SH-SY5Y (cell line): ENCODE data around the gene MAGEL2.

ENCODE experiments used
- GATA2 ChIP-seq: IDR thresholded peaks from 2 replicates; pipeline ENCODE4 v1.6.1; 2011; ENCODE audit warnings: mild to moderate bottlenecking, low read depth, low read length
- GATA3 ChIP-seq: IDR thresholded peaks from 2 replicates; pipeline ENCODE4 v1.6.1; 2011; ENCODE audit warnings: low read depth, mild to moderate bottlenecking, low read length, moderate library complexity

MAGEL2 gene

DNA sequence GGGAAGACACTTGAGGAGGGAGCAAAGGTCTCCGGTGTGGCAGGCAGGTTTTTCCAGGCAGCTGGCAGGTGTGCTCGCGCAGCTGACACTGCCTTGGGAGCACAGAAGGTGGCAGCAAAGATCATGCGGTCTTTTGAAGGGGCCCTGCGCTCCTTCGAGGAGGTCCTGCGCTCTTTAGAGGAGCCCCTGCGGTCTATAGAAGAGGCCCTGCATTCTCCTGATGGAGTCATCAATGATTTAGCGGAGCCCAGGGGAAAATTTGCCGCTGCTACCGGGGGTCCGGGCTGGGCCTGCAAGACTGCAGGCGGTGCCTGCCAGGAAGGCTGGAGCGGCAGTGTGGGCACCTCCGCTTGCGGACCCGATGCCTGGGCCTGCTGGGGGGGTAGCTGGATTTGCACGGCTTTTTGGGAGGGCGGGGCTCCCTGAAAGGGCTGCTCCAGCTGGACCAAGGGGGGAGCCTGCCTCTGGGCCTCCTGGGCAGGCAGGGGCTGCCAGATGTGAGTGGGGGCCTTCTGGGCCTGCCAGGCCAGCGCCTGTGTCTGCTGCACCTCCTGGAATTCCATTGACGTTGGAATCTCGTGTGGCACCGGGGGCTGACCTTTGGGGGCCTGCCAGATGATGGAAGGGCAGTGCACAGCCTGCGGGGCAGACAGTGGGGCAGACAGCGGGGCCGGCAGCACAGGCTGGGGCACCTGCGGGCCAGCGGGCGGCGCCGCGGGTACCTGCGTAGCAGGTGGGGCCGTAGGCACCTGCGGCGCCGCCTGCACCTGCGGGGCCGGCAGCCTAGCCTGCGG is 2.1 kb downstream of the MAGEL2 start:
- TF ChIP-seq GATA3, result no peak

DNA sequence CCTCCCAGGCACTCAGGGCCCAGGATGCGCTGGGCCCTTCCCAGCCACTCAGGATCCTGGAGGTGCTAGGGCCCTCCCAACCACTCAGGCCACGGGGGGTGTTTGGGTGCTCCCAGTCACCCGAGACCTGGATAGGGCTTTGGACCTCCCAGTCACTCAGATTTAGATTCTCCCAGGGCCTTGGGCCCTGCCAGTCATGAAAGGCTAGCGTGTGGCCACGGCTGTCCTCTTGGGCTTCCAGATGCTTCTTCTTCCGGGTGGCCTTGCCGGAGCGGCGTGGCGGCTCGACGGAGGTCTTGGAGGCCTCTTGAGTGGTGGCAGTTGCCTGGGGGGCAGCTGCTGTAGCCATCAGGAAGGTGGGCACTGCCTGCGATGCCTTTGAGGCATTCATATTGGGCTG is 2.8 kb downstream of the MAGEL2 start:
- TF ChIP-seq GATA3, result no peak
- no peak for TF ChIP-seq GATA2

DNA sequence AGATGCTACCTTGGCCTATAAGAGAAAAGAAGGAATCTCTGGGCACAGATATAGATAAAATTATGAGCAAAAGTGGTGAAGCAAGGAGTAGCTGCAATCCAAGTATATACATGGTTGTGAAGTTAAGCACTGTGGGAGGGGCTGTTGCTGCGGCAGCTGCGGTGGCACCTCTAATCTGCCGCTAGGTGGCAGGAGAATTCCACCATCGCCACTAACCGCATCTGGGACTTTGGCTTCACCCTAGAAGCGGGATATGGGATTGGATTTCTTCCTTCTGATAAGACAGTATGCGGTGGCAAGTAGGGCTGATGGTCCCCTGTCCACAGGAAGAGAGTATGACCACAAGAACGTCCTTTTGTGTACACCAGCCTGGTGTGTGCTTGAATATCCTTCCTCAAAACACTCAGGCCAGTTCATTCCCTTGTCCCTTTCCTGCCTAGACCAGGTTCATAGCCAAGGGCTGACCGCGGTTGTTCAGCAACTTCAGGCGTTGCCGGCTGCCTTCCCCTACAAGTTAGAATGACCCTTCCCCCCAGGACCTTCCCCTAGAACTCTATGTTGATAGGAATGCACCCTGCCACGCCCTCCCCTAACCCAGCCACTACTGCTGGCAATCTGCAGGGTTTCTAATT is 5.1 kb downstream of the MAGEL2 start:
- TF ChIP-seq GATA2 (no peak), GATA3 (no peak)

DNA sequence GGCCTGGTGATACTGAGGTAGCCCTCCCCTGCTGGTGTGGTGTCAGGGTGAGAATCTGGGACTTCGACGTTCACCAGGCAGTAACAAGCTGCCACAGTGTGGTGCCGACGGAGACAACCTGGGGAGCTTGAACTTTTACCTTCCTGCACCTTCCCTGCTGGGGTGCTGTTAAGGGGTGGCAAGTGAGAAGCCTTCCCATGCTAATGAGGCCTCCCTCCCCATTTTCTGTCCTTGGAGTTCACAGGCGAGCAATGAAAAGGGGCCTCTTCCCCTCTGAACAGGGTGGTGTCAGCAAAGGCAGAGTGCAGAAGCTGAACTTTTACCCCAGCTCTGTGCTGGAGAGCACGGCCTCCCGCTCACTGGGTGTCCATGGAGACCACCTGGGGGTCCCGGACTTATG is 13.5 kb downstream of the MAGEL2 start:
- TF ChIP-seq GATA3 (no peak), GATA2 (no peak)

DNA sequence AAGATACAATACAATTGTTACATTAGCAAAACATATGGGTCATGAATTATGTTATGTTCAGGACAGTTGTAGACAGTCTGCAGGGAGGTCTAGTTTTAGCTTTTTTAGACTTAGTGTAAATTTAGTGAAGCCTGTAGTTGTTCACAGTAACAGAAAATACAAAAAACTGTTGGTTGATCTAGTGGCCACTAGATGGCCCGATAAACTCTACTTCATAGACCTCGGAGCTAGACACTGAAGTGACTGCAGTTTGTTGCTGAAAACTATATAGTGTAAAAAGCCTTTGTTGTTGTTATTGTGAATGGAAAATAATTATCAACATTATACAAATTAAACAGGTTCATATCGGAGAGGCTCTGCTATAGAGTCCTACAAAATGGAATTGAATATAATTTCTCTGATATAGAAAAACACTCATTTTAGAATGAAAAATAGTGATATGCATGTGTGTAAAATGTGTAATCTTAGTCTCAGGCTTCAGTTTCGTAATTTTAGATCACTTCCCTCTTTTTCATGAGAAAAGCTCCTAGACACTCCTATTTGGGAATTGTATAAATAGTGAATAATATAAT is 18.3 kb downstream of the MAGEL2 start:
- TF ChIP-seq GATA3 (no peak), GATA2 (no peak)

DNA sequence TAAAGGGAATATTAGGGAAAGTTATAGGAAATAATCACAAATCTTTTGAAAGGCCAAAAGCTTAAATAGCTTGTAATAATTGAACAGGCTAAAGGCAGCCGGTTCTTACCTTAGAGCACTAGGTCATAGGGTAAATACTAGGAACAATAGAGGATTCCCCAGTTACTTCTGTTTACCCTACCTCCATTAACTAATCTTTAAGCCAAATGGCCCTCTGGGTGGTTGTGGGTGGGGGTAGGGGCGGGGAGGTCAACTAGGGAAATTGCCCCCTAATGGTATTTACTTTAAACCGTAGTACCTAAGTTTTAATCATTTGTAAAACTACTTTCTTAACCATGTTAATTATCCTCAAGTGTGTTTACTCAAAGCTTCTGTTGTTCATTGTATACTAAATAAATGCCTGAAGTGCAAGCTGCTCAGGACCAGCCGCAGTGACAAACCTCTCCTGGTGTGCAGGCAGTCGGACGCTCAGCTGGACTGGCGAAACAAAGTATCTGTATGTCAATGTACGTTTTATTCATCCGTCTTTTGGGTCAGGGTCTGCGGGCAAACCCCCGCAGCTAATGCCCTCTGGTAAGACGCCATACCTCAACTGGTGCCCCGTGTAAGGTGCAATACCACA is 18.9 kb downstream of the MAGEL2 start:
- no peak for TF ChIP-seq GATA3
- TF ChIP-seq GATA2, result no peak

DNA sequence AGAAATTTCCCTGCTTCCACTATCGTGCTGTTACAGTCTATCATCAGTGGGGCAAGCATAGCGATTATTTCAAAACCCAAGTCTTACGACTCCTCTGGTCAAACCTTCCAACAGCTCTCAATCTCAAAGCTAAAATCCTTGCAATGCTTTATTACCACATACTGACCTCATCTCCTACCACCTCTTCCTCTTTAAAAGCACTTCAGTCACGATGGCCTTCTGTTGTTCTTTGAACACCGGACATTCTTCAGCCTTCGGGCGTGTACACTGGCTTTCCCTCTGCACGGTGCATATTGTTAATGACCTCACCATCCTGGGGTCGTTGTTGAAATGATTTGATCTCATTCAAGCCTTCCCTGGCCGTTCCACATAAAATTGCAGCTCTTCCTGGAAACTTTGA is 31.1 kb downstream of the MAGEL2 start:
- TF ChIP-seq GATA2 (no peak), GATA3 (no peak)

DNA sequence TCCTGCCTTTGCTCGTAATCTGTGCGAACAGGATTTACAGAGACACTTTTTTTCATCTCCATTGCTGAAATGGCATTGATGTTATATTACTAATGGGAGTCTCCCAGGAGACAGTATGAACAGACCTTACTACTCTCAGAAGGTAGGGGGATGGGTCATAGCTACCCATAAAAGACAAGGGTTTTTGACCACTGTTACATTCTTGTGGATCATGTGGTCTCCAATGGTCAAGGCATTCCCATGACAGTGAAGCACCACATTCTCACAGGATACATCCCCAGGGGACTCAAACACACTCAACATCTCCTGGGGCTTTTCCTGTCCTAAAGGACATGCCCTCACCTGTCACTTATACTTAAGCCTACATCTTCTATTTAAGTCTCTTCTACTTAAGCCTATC is 41.4 kb downstream of the MAGEL2 start:
- no peak for TF ChIP-seq GATA3
- no peak for TF ChIP-seq GATA2

DNA sequence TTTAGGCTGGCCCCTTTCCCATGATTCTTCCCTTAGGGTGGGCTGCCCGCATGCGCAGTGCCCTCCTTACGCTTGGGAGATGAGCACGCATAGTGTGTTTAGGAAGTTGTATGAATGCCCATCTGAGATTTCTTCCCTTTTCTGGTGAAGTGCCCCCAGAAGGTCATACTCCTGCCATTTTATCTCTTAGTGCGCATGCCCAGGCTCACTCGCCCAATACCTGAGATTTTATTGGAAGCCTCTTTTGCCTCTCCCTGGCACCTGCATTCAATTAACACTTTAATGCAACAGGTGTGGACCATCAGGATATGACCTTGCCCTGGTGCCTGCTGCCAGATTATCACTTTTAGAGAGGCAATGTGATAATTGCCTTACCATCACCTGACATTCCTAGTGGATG is 45.5 kb downstream of the MAGEL2 start:
- TF ChIP-seq GATA3, result no peak
- no peak for TF ChIP-seq GATA2

DNA sequence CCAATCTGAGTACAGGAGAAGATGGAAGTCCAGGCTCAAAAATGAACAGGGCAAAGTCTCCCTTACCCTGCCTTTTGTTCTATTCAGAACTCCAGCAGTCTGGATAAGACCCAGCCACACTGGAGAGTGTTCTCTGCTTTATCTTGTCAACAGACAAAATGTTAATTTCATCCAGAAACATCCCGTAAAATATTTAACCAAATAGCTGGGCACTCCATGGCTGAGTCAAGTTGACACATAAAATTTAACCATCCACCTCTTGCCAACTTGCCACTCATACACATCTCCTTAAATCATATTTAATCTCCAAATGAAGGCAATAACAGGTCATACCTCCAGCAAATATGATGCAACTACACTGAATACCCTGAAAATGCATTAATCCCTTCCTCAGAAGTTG is 48.6 kb downstream of the MAGEL2 start:
- no peak for TF ChIP-seq GATA3
- TF ChIP-seq GATA2, result no peak

DNA sequence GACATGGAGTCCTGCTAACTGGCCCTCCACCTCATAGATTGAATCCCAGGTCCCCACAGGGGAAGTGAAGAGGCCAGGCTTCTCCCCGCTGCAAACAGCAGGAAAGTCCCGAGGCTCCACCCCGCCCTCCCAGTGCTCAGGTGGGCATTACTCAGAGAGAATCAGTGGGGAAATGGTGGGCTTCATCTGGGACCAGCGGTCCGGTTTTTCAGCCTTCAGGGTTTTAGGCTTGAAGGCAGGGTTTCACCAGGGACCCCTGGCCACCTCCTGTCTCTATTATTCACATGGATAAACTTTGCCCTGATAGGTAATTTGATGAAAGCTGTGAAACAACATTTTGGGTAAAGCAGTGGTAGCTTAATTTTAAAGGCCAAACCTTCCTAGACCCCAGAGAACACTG is 50.9 kb downstream of the MAGEL2 start:
- TF ChIP-seq GATA2 (no peak), GATA3 (no peak)

DNA sequence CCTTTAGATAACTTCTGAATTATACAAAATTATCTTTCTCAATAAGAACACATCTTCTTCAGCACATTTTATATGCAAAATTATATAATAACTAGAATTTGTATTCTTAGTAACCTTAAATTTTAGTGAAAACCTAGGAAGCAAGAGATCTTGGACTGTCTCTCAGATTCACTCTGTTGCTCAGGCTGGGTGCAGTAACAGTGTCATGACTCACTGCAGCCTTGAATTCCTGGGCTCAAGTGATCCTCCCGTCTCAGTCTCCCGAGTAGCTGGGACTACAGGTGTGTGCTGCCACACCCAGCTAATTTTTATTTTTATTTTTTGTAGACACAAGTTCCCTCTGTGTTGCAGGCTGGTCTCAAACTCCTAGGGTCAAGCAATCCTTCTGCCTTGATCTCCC is 52.3 kb downstream of the MAGEL2 start:
- TF ChIP-seq GATA2 (no peak), GATA3 (no peak)

DNA sequence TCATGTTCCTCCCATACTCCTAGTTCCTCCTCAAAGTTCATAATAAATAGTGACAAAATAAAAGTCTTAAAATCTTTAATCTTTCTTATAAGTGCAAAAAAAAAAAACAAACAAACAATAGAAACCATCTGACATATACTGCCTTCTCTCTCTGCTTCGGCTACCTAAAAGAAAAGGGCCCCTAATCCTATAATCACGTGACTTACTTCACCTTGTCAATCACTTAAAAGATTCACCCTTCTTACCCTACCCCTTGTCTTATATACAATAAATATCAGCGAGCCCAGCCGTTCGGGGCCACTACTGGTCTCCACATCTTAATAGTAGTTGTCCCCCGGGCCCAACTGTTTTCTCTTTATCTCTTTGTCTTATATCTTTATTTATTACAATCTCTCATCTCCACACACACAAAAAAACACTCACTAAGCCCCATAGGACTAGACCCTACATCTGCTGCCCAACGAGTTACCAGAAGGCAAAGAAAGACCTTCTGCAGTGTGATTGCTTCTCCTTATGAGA is 53.4 kb downstream of the MAGEL2 start:
- no peak for TF ChIP-seq GATA3
- no peak for TF ChIP-seq GATA2
